ENCODE data around the gene PRKD3.
"Not testable (repeated sequence)": the region's sequence is repeated elsewhere in the genome, so short reads cannot be mapped to it uniquely, and the experiment has no call there.

The PRKD3 gene

GRCh38 chr2:37317746-37318145 lies 6.9 kb downstream of the PRKD3 start:
- DNase-seq (ENCODE audit: insufficient read length, low spot score): no peak

GRCh38 chr2:37316181-37316580 lies 8.5 kb downstream of the PRKD3 start:
- FAIRE-seq: no peak
- DNase-seq (ENCODE audit: insufficient read length, low spot score): no peak

More at GRCh38 chr2:37317746-37318145, 6.9 kb downstream of the PRKD3 start:
- no peak for FAIRE-seq

- DNase-seq (ENCODE audit: insufficient read length, low spot score): no peak
- no peak for FAIRE-seq
These were observed 9.3 kb downstream of the PRKD3 start for GRCh38 chr2:37315364-37315763.

GRCh38 chr2:37307500-37307899 lies 17.1 kb downstream of the PRKD3 start:
- DNase-seq (ENCODE audit: insufficient read length, low spot score) (no peak), FAIRE-seq (no peak)

GRCh38 chr2:37306024-37306423 lies 18.6 kb downstream of the PRKD3 start:
- FAIRE-seq (peak; percentile 14), DNase-seq (ENCODE audit: insufficient read length, low spot score) (no peak)

GRCh38 chr2:37302701-37303252 lies 21.9 kb downstream of the PRKD3 start:
- no peak for DNase-seq (ENCODE audit: insufficient read length, low spot score)
- FAIRE-seq: no peak

GRCh38 chr2:37301408-37301807 lies 23.2 kb downstream of the PRKD3 start:
- FAIRE-seq (no peak), DNase-seq (ENCODE audit: insufficient read length, low spot score) (no peak)

GRCh38 chr2:37300578-37300977 lies 24.1 kb downstream of the PRKD3 start:
- FAIRE-seq (no peak), DNase-seq (ENCODE audit: insufficient read length, low spot score) (no peak)

- FAIRE-seq (peak; percentile 40), DNase-seq (ENCODE audit: insufficient read length, low spot score) (no peak)
These were observed 24.5 kb downstream of the PRKD3 start for GRCh38 chr2:37300146-37300545.

GRCh38 chr2:37297632-37298031 lies 27.0 kb downstream of the PRKD3 start:
- no peak for DNase-seq (ENCODE audit: insufficient read length, low spot score)
- FAIRE-seq: no peak

GRCh38 chr2:37295469-37296073 lies 29.1 kb downstream of the PRKD3 start:
- no peak for FAIRE-seq
- no peak for DNase-seq (ENCODE audit: insufficient read length, low spot score)

- not testable (repeated sequence) for DNase-seq (ENCODE audit: insufficient read length, low spot score); FAIRE-seq
These were observed 29.8 kb downstream of the PRKD3 start for GRCh38 chr2:37294858-37295257.

- no peak for FAIRE-seq
- no peak for DNase-seq (ENCODE audit: insufficient read length, low spot score)
These were observed 33.0 kb downstream of the PRKD3 start for GRCh38 chr2:37291680-37292079.

- DNase-seq (ENCODE audit: insufficient read length, low spot score) (no peak), FAIRE-seq (peak; percentile 73)
These were observed 36.7 kb downstream of the PRKD3 start for GRCh38 chr2:37287966-37288365.

- DNase-seq (ENCODE audit: insufficient read length, low spot score) (no peak), FAIRE-seq (no peak)
These were observed 40.3 kb downstream of the PRKD3 start for GRCh38 chr2:37284381-37284780.

GRCh38 chr2:37283207-37283606 lies 41.4 kb downstream of the PRKD3 start:
- DNase-seq (ENCODE audit: insufficient read length, low spot score) (no peak), FAIRE-seq (no peak)

GRCh38 chr2:37282746-37283145 lies 41.9 kb downstream of the PRKD3 start:
- DNase-seq (ENCODE audit: insufficient read length, low spot score): no peak
- FAIRE-seq: no peak

- no peak for DNase-seq (ENCODE audit: insufficient read length, low spot score)
- FAIRE-seq: no peak
These were observed 42.7 kb downstream of the PRKD3 start for GRCh38 chr2:37281916-37282315.

- no peak for FAIRE-seq
- DNase-seq (ENCODE audit: insufficient read length, low spot score): no peak
These were observed 48.3 kb downstream of the PRKD3 start for GRCh38 chr2:37276291-37276690.

Measured in GM19239 (cell line).